ENCODE measurements around the gene FBN3. TPM values are rescaled to one million over a fixed set of nuclear protein-coding genes. Genes with fewer than 3 reads are reported as not detected.

FBN3 gene
- polyA plus RNA-seq, 1 donor (not counting 4 experiments of a cell fraction or from before 2014, with no cell fraction given), result not detected

GRCh38 chr19:8137425-8137824, 12.0 kb downstream of the FBN3 start:
- dilution Hi-C loops (cut with MboI; ENCODE audit: extremely low pct_ligation_motif_present, low sequenced_read_pairs), result no loop called here
- Histone ChIP-seq H2AFZ (ENCODE audit: control insufficient read depth, low read length) (no peak overlapping the region), H3K4me2 (ENCODE audit: control insufficient read depth, extremely low read depth, insufficient read depth, low read depth, low read length) (no peak overlapping the region), H3K36me3 (ENCODE audit: control insufficient read depth in 2 of 2, extremely low read depth in 1 of 2, insufficient read depth in 2 of 2, low read length in 2 of 2) (no peaks in the 10 kb centered on the region), H3K9ac (ENCODE audit: control insufficient read depth, extremely low read depth, insufficient read depth, low read length) (no peak overlapping the region), H3K4me1 (ENCODE audit: control insufficient read depth, extremely low read depth, insufficient read depth, low read length) (no peaks in the 10 kb centered on the region), H3K27me3 (ENCODE audit: control insufficient read depth, extremely low read depth, insufficient read depth, low read length) (peaks cover 13% of the 10 kb centered on the region), H3K79me2 (ENCODE audit: control insufficient read depth, insufficient read depth, low read length) (no peaks in the 10 kb centered on the region), H4K20me1 (ENCODE audit: control insufficient read depth, extremely low read depth, insufficient read depth, low read length) (no peaks in the 10 kb centered on the region), H3K9me3 (ENCODE audit: control insufficient read depth, low read depth, low read length) (no peaks in the 10 kb centered on the region), H3K27ac (ENCODE audit: control insufficient read depth, insufficient read depth, low read length) (no peak overlapping the region), H3K4me3 (ENCODE audit: control insufficient read depth in 2 of 3, extremely low read depth in 1 of 3, insufficient read depth in 2 of 3, low read depth in 1 of 3, low read length in 3 of 3) (no peak overlapping the region), H3K9me1 (ENCODE audit: control insufficient read depth, extremely low read depth, insufficient read depth, low read length) (no peaks in the 10 kb centered on the region)
- no peak for TF ChIP-seq EZH2 (IDR thresholded peaks at IDR 0.05; ENCODE audit: low read length)
- TF ChIP-seq CTCF (optimal IDR thresholded peaks at IDR 0.05 in 1 of 3, IDR thresholded peaks at IDR 0.05 in 1 of 3, conservative IDR thresholded peaks at IDR 0.05 in 1 of 3; ENCODE audit: extremely low read depth in 1 of 3, insufficient read depth in 2 of 3, low read length in 3 of 3), result no peak
- DNase-seq (ENCODE audit: low read depth, low spot score) (no peak), FAIRE-seq (no peak)

- H3K4me2 ChIP-seq (ENCODE audit: control insufficient read depth, extremely low read depth, insufficient read depth, low read depth, low read length), result no peak overlapping the region
- no peaks in the 10 kb centered on the region for H4K20me1 ChIP-seq (ENCODE audit: control insufficient read depth, extremely low read depth, insufficient read depth, low read length)
- FAIRE-seq (no peak), DNase-seq (ENCODE audit: low read depth, low spot score) (no peak)
- no peak overlapping the region for H2AFZ ChIP-seq (ENCODE audit: control insufficient read depth, low read length)
- no peaks in the 10 kb centered on the region for H3K9me3 ChIP-seq (ENCODE audit: control insufficient read depth, low read depth, low read length)
- peaks cover 14% of the 10 kb centered on the region for H3K27me3 ChIP-seq (ENCODE audit: control insufficient read depth, extremely low read depth, insufficient read depth, low read length)
- no peaks in the 10 kb centered on the region for H3K4me1 ChIP-seq (ENCODE audit: control insufficient read depth, extremely low read depth, insufficient read depth, low read length)
- dilution Hi-C loops (cut with MboI; ENCODE audit: extremely low pct_ligation_motif_present, low sequenced_read_pairs), result no loop called here
- H3K4me3 ChIP-seq (ENCODE audit: control insufficient read depth in 2 of 3, extremely low read depth in 1 of 3, insufficient read depth in 2 of 3, low read depth in 1 of 3, low read length in 3 of 3), result no peak overlapping the region
- no peaks in the 10 kb centered on the region for H3K79me2 ChIP-seq (ENCODE audit: control insufficient read depth, insufficient read depth, low read length)
- no peak overlapping the region for H3K27ac ChIP-seq (ENCODE audit: control insufficient read depth, insufficient read depth, low read length)
- H3K36me3 ChIP-seq (ENCODE audit: control insufficient read depth in 2 of 2, extremely low read depth in 1 of 2, insufficient read depth in 2 of 2, low read length in 2 of 2), result no peaks in the 10 kb centered on the region
- H3K9me1 ChIP-seq (ENCODE audit: control insufficient read depth, extremely low read depth, insufficient read depth, low read length), result no peaks in the 10 kb centered on the region
- TF ChIP-seq CTCF (optimal IDR thresholded peaks at IDR 0.05 in 1 of 3, IDR thresholded peaks at IDR 0.05 in 1 of 3, conservative IDR thresholded peaks at IDR 0.05 in 1 of 3; ENCODE audit: extremely low read depth in 1 of 3, insufficient read depth in 2 of 3, low read length in 3 of 3) (no peak), EZH2 (IDR thresholded peaks at IDR 0.05; ENCODE audit: low read length) (no peak)
- no peak overlapping the region for H3K9ac ChIP-seq (ENCODE audit: control insufficient read depth, extremely low read depth, insufficient read depth, low read length)
These were observed 13.3 kb downstream of the FBN3 start for GRCh38 chr19:8135946-8136618.

Data from keratinocyte (primary cell).